Osteocyte (in vitro differentiated cells): ENCODE data around the gene LIMD2. TPM values are rescaled to one million over a fixed set of nuclear protein-coding genes. Genes with fewer than 3 reads are reported as not detected.

Source experiments
- DNase-seq: peaks from one replicate; pipeline ENCODE4 v3.0.0; 2021; ENCODE audit warnings: mixed read lengths; ENCODE audit not compliant: unreplicated experiment; ENCODE audit errors: extremely low spot score
- H3K27ac Mint-ChIP-seq: one replicate; pipeline ENCODE4 v1.8.0; 2021; ENCODE audit warnings: mild to moderate bottlenecking, mixed read lengths; ENCODE audit not compliant: unreplicated experiment
- H3K27me3 Mint-ChIP-seq: one replicate; pipeline ENCODE4 v1.8.0; 2021; ENCODE audit warnings: mixed read lengths; ENCODE audit not compliant: unreplicated experiment
- H3K36me3 Mint-ChIP-seq: one replicate; pipeline ENCODE4 v1.8.0; 2021; ENCODE audit warnings: mixed read lengths; ENCODE audit not compliant: unreplicated experiment
- H3K4me1 Mint-ChIP-seq: one replicate; pipeline ENCODE4 v1.8.0; 2021; ENCODE audit warnings: mixed read lengths; ENCODE audit not compliant: unreplicated experiment
- H3K4me3 Mint-ChIP-seq: one replicate; pipeline ENCODE4 v1.8.0; 2021; ENCODE audit warnings: mild to moderate bottlenecking, moderate library complexity, mixed read lengths; ENCODE audit not compliant: unreplicated experiment
- H3K9me3 Mint-ChIP-seq: one replicate; pipeline ENCODE4 v1.8.0; 2021; ENCODE audit warnings: mixed read lengths; ENCODE audit not compliant: unreplicated experiment
- total RNA-seq: library from RNA; stranded (reverse); gene quantifications from 2 replicates; pipeline ENCODE4 v1.2.1, GENCODE V29; 2021
- TF ChIP-seq, protein P1 (sequence below): fragments of 200-600 bp; sonication (generic); IDR thresholded peaks from 2 replicates; pipeline ENCODE4 v1.5.0; 2021; ENCODE audit warnings: antibody characterized with exemption, mild to moderate bottlenecking, moderate library complexity

The LIMD2 gene
- total RNA-seq, 1 donor from 2014 or later = 52.6 TPM

DNA sequence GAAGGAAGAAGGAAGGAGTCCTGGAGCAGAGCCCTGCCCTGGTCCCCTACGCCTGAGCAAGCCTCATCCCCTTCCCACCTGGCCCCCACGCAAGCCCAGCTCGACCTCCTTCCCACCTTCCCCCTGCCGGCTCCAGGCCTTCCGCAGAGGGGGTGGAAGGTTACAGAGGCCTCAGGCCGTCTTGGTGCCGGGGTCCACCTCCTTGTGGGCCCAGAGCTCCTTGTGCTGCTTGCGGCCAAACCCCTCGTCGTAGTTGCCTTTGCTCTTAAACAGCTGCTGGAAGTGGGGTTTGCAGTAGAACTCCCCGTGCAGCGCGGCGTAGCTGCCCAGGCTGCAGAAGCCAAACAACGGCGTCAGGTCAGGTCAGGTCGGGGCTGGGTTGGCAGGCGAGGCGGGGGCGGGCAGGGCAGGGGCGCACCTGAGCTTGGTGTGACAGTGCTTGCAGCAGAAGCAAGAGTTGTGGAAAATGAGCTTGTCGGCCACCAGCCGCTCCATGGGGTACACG, 1.5 kb downstream of the LIMD2 start:
- Mint-ChIP-seq H3K27me3 (no peaks in the 10 kb centered on the region), H3K9me3 (no peaks in the 10 kb centered on the region), H3K27ac (no peak overlapping the region), H3K4me3 (peak overlapping the region; percentile 77), H3K4me1 (peaks cover 32% of the 10 kb centered on the region), H3K36me3 (peaks cover 10% of the 10 kb centered on the region)
- no peak for DNase-seq
- TF ChIP-seq, protein P1, sequence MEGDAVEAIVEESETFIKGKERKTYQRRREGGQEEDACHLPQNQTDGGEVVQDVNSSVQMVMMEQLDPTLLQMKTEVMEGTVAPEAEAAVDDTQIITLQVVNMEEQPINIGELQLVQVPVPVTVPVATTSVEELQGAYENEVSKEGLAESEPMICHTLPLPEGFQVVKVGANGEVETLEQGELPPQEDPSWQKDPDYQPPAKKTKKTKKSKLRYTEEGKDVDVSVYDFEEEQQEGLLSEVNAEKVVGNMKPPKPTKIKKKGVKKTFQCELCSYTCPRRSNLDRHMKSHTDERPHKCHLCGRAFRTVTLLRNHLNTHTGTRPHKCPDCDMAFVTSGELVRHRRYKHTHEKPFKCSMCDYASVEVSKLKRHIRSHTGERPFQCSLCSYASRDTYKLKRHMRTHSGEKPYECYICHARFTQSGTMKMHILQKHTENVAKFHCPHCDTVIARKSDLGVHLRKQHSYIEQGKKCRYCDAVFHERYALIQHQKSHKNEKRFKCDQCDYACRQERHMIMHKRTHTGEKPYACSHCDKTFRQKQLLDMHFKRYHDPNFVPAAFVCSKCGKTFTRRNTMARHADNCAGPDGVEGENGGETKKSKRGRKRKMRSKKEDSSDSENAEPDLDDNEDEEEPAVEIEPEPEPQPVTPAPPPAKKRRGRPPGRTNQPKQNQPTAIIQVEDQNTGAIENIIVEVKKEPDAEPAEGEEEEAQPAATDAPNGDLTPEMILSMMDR = no peak

- no peaks in the 10 kb centered on the region for H3K9me3 Mint-ChIP-seq
- no peak for DNase-seq
- no peaks in the 10 kb centered on the region for H3K27me3 Mint-ChIP-seq
- peaks cover 3% of the 10 kb centered on the region for H3K36me3 Mint-ChIP-seq
- TF ChIP-seq, protein P1 = peak; percentile 52
- peaks cover 28% of the 10 kb centered on the region for H3K4me1 Mint-ChIP-seq
- peak overlapping the region; percentile 45 for H3K4me3 Mint-ChIP-seq
- H3K27ac Mint-ChIP-seq = peak overlapping the region; percentile 47
These were observed 2.3 kb downstream of the LIMD2 start for GRCh38 chr17:63697341-63698286.

- Mint-ChIP-seq H3K27me3 (no peaks in the 10 kb centered on the region), H3K9me3 (no peaks in the 10 kb centered on the region), H3K36me3 (peaks cover 3% of the 10 kb centered on the region), H3K4me1 (peaks cover 18% of the 10 kb centered on the region), H3K4me3 (no peak overlapping the region), H3K27ac (no peak overlapping the region)
- TF ChIP-seq, protein P1 = peak; percentile 52
- DNase-seq = no peak
These were observed 3.5 kb downstream of the LIMD2 start for GRCh38 chr17:63696381-63696961.

GRCh38 chr17:63695889-63696288, 4.0 kb downstream of the LIMD2 start:
- Mint-ChIP-seq H3K36me3 (peaks cover 6% of the 10 kb centered on the region), H3K4me1 (peaks cover 13% of the 10 kb centered on the region), H3K27me3 (no peaks in the 10 kb centered on the region), H3K9me3 (no peaks in the 10 kb centered on the region), H3K4me3 (no peak overlapping the region), H3K27ac (no peak overlapping the region)
- DNase-seq = no peak
- TF ChIP-seq, protein P1 = no peak
